Endothelial cell of umbilical vein (primary cell): ENCODE results near the gene ELMO1.

ENCODE experiments used
- CTCF ChIP-seq, 2 donors: IDR thresholded peaks; 1 replicate in 1 of 2; 2 replicates in 1 of 2; pipeline ENCODE4 v1.5.1; 2011; ENCODE audit warnings: low read length in 2 of 2, mild to moderate bottlenecking in 2 of 2, moderate library complexity in 2 of 2, control low read depth in 1 of 2, inconsistent platforms in 1 of 2, low read depth in 1 of 2; ENCODE audit not compliant: insufficient read depth in 1 of 2; ENCODE audit errors: extremely low read depth in 1 of 2
- MAX ChIP-seq: IDR thresholded peaks from 2 replicates; pipeline ENCODE4 v1.6.1; 2011; ENCODE audit not compliant: insufficient read depth, insufficient read length
- POLR2A ChIP-seq: IDR thresholded peaks from 2 replicates; pipeline ENCODE4 v1.6.1; 2012; ENCODE audit warnings: low read depth, mild to moderate bottlenecking, control low read depth, low read length

- TF ChIP-seq POLR2A (no peak), CTCF (IDR thresholded peaks at IDR 0.05; ENCODE audit: extremely low read depth in 1 of 2, insufficient read depth in 1 of 2, low read depth in 1 of 2, low read length in 2 of 2) (no peak), MAX (no peak)
These were observed 604.3 kb downstream of the ELMO1 start for GRCh38 chr7:36844374-36844773.
